RWPE2 (cell line): ENCODE measurements around the gene SCGB3A1.
A peak's percentile ranks its signal among the peaks of the same experiment; 100 is the strongest.

Experiments
- ATAC-seq: fragments of 200-7000 bp; cut with Tn5 transposase; 3 replicates; pipeline ENCODE4 v1.9.1; 2021; ENCODE audit warnings: low read depth
- DNase-seq: peaks from one replicate; pipeline ENCODE4 v3.0.0-alpha.2; 2020; ENCODE audit warnings: low spot score
- H3K27ac ChIP-seq: fragments of 450-650 bp; 2 replicates; pipeline ENCODE4 v1.5.1; 2017; ENCODE audit warnings: mild to moderate bottlenecking; ENCODE audit not compliant: poor library complexity, severe bottlenecking
- H3K27me3 ChIP-seq: fragments of 250-450 bp; sonication (Bioruptor Pico); 2 replicates; pipeline ENCODE4 v1.5.1; 2021; ENCODE audit warnings: mild to moderate bottlenecking, moderate library complexity; ENCODE audit not compliant: insufficient read depth, poor library complexity, severe bottlenecking
- H3K36me3 ChIP-seq: fragments of 250-450 bp; sonication (Bioruptor Pico); 2 replicates; pipeline ENCODE4 v1.5.1; 2020; ENCODE audit warnings: low read depth, mild to moderate bottlenecking, moderate library complexity
- H3K4me1 ChIP-seq: fragments of 250-450 bp; sonication (Bioruptor Pico); 2 replicates; pipeline ENCODE4 v1.5.1; 2021; ENCODE audit warnings: mild to moderate bottlenecking, moderate library complexity; ENCODE audit not compliant: insufficient read depth, poor library complexity, severe bottlenecking
- H3K4me3 ChIP-seq: fragments of 250-450 bp; sonication (Bioruptor Pico); 2 replicates; pipeline ENCODE4 v1.5.1; 2021; ENCODE audit warnings: mild to moderate bottlenecking, moderate library complexity; ENCODE audit not compliant: severe bottlenecking
- H3K9me3 ChIP-seq: fragments of 250-450 bp; sonication (Bioruptor Pico); 2 replicates; pipeline ENCODE4 v1.5.1; 2021; ENCODE audit warnings: mild to moderate bottlenecking, moderate library complexity; ENCODE audit not compliant: severe bottlenecking
- CTCF ChIP-seq: fragments of 450-650 bp; IDR thresholded peaks from one replicate; pipeline ENCODE4 v1.5.1; 2017; ENCODE audit warnings: mild to moderate bottlenecking, moderate library complexity; ENCODE audit not compliant: poor library complexity, severe bottlenecking

Gene SCGB3A1

GRCh38 chr5:180618829-180619562 lies 27.7 kb upstream of the SCGB3A1 start:
- H3K27me3 ChIP-seq: peaks cover 30% of the 10 kb centered on the region
- peak overlapping the region; percentile 36 for H3K4me3 ChIP-seq
- H3K9me3 ChIP-seq: no peaks in the 10 kb centered on the region
- H3K27ac ChIP-seq: no peak overlapping the region
- DNase-seq: no peak
- peak; percentile 57 for TF ChIP-seq CTCF
- no peaks in the 10 kb centered on the region for H3K4me1 ChIP-seq
- H3K36me3 ChIP-seq: no peaks in the 10 kb centered on the region
- ATAC-seq: peak; percentile 56

GRCh38 chr5:180618487-180618828 lies 27.2 kb upstream of the SCGB3A1 start:
- DNase-seq (no peak), ATAC-seq (no peak; the same call in 2 of the 3 replicates)
- no peak for TF ChIP-seq CTCF
- Histone ChIP-seq H3K27ac (no peak overlapping the region), H3K9me3 (no peaks in the 10 kb centered on the region), H3K27me3 (peaks cover 30% of the 10 kb centered on the region), H3K4me3 (peak overlapping the region; percentile 36), H3K4me1 (no peaks in the 10 kb centered on the region), H3K36me3 (no peaks in the 10 kb centered on the region)

- DNase-seq: no peak
- H3K27ac ChIP-seq: no peak overlapping the region
- peaks cover 5% of the 10 kb centered on the region for H3K27me3 ChIP-seq
- TF ChIP-seq CTCF: no peak
- H3K4me3 ChIP-seq: no peak overlapping the region
- no peak for ATAC-seq
- no peaks in the 10 kb centered on the region for H3K4me1 ChIP-seq
- no peaks in the 10 kb centered on the region for H3K9me3 ChIP-seq
- no peaks in the 10 kb centered on the region for H3K36me3 ChIP-seq
Measured at GRCh38 chr5:180613814-180614188, 22.5 kb upstream of the SCGB3A1 start.

- H3K9me3 ChIP-seq: no peaks in the 10 kb centered on the region
- no peaks in the 10 kb centered on the region for H3K4me1 ChIP-seq
- no peak for TF ChIP-seq CTCF
- no peak overlapping the region for H3K4me3 ChIP-seq
- peaks cover under 1% of the 10 kb centered on the region for H3K27me3 ChIP-seq
- no peaks in the 10 kb centered on the region for H3K36me3 ChIP-seq
- no peak overlapping the region for H3K27ac ChIP-seq
- ATAC-seq (no peak), DNase-seq (no peak)
Measured at GRCh38 chr5:180613188-180613813, 22.0 kb upstream of the SCGB3A1 start.

GRCh38 chr5:180612683-180613082 lies 21.4 kb upstream of the SCGB3A1 start:
- no peaks in the 10 kb centered on the region for H3K27me3 ChIP-seq
- H3K9me3 ChIP-seq: no peaks in the 10 kb centered on the region
- H3K4me1 ChIP-seq: no peaks in the 10 kb centered on the region
- no peak for TF ChIP-seq CTCF
- no peak overlapping the region for H3K4me3 ChIP-seq
- DNase-seq: no peak
- H3K27ac ChIP-seq: no peak overlapping the region
- H3K36me3 ChIP-seq: no peaks in the 10 kb centered on the region
- ATAC-seq: no peak
